Heart left ventricle (tissue), 16 donors: ENCODE data around the gene DIO3. TPM values are rescaled to one million over a fixed set of nuclear protein-coding genes. Genes with fewer than 3 reads are reported as not detected.

Source experiments
- ATAC-seq, 4 donors: fragments of 200-7000 bp; cut with Tn5 transposase; one replicate each; pipeline ENCODE4 v1.9.1; 2020 to 2022; ENCODE audit warnings: moderate library complexity in 4 of 4, mild to moderate bottlenecking in 3 of 4, moderate number of reproducible peaks in 1 of 4
- DNase-seq, 5 donors: peaks; one replicate each; pipeline ENCODE4 v3.0.0-alpha.2; 2020
- H3K27ac ChIP-seq, 12 donors: fragments of 200-600 bp; sonication (generic) in 4 of 12; one replicate each; pipeline versions ENCODE4 v1.5.0 to v1.8.0; 2016 to 2022; ENCODE audit warnings: mild to moderate bottlenecking in 2 of 12
- H3K27me3 ChIP-seq, 9 donors: fragments of 200-600 bp; sonication (generic) in 2 of 9; one replicate each; pipeline versions ENCODE4 v1.5.1 to v1.8.0; 2016 to 2022; ENCODE audit warnings: mild to moderate bottlenecking in 3 of 9
- H3K36me3 ChIP-seq, 9 donors: fragments of 200-600 bp; sonication (generic) in 2 of 9; one replicate each; pipeline versions ENCODE4 v1.5.0 to v1.8.0; 2018 to 2022; ENCODE audit warnings: mild to moderate bottlenecking in 2 of 9
- H3K4me1 ChIP-seq, 12 donors: fragments of 200-600 bp; sonication (generic) in 4 of 12; one replicate each; pipeline versions ENCODE4 v1.5.0 to v1.8.0; 2016 to 2022; ENCODE audit warnings: mild to moderate bottlenecking in 3 of 12
- H3K4me3 ChIP-seq, 12 donors: fragments of 200-600 bp; sonication (generic) in 4 of 12; one replicate each; pipeline versions ENCODE4 v1.5.0 to v1.8.0; 2017 to 2022; ENCODE audit warnings: mild to moderate bottlenecking in 9 of 12, moderate library complexity in 4 of 12
- H3K9me3 ChIP-seq, 12 donors: fragments of 200-600 bp; sonication (generic) in 4 of 12; one replicate each; pipeline versions ENCODE4 v1.5.0 to v1.8.0; 2016 to 2022; ENCODE audit warnings: mild to moderate bottlenecking in 1 of 12
- POLR2A ChIP-seq, 2 donors: fragments of 450-650 bp; IDR thresholded peaks; one replicate each; pipeline ENCODE4 v1.6.1; 2017; ENCODE audit warnings: antibody characterized with exemption in 2 of 2, mild to moderate bottlenecking in 2 of 2, moderate library complexity in 2 of 2
- WGBS, 4 donors: extraction: QIAGEN DNeasy Blood & Tissue Kit in 2 of 4; methylation state at CpG; one replicate each; pipeline versions ENCODE4 v1.1.5 to v1.1.7; 2013 to 2018; 5-methylcytosine and 5-hydroxymethylcytosine counted together
- intact Hi-C, 10 donors: fragments of 100-400 bp; cut with DNase I; formaldehyde crosslinking; loops; one replicate each; pipeline versions ENCODE4 v1.11.1 to v1.14.2; 2022
- polyA plus RNA-seq, 2 donors: library from polyadenylated mRNA; stranded (reverse); fragments of 200-250 nt; gene quantifications; one replicate each; pipeline ENCODE4 v1.2.3, GENCODE V29; 2013
- total RNA-seq, 9 donors: library from RNA; depleted of rRNA in 2 of 9; stranded (reverse); fragments of >200 nt in 2 of 9; fragmentation: NEBNext Ultra II Directional in 3 of 9; extraction: Animal tissue kit (Norgen Biotek cat#: 25700) in 3 of 9; gene quantifications; one replicate each; pipeline versions ENCODE4 v1.1.0 to v1.2.4, GENCODE V29; 2016 to 2023
- TF ChIP-seq, protein P1 (sequence below), 12 donors: fragments of 200-600 bp; sonication (generic) in 4 of 12; IDR thresholded peaks; one replicate each; pipeline versions ENCODE4 v1.5.0 to v1.8.0; 2018 to 2022; ENCODE audit warnings: antibody characterized with exemption in 12 of 12, mild to moderate bottlenecking in 5 of 12
- donor health status: ischemic (EF 13 %, LVEDD 7.1; RV severe dilation, severe dysfunction).
- donor health status: healthy with polysubstance abuse.
- donor health status: DM: no; HTN: yes; CAD: no.
- donor health status: DM: no; HTN: no; CAD: no.
- donor health status: ischemic (EF 25% LVEDD 6.9; RV normal size, moderate dysfunction).
- donor health status: ischemic (EF 25% LVEDD 5.7; RV mildly dilated, moderate dysfunction).
- donor health status: healthy.
- donor health status: DM: yes; HTN: yes; CAD: no.
- donor health status: ischemic (EF 35%, LVEDD 5.7; RV mildly dilated, moderate dysfunction).
- donor health status: nonischemic (EF 11% LVEDD 7.7; RV severe dilation, severe dysfunction).
- donor health status: DM: yes; HTN: yes; CAD: no.
- donor health status: PGD.
- donor health status: ischemic (EF 29% LVEDD 5.4; RV normal size, mild dysfunction).
- donor health status: nonischemic (EF 23%, LVEDD 6.1; RV moderate dilation, normal function).

The DIO3 gene
- total and polyA plus RNA-seq, 11 donors: 0.12 to 0.48 (median 0.24) TPM; not detected in 6

DNA sequence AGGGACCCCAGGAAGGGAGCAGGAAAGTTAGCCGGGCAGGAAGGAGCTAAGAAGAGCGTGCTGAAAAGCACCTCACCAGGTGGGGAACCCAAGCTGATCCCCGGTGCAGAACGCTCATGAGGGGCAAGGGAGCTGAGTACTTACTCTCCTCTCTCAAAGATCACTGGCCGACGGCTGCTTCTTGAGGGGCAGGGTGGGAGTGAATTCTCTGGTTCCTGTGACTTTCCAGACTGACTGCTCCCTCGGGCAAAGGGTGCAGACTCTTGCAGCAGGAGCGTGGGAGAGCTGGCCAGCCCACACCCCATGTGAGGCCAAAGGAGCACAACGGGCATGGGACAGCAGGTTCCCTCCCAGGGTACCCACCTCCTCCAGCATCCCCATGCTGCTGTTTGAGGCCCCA is 44.9 kb upstream of the DIO3 start:
- no peak for TF ChIP-seq POLR2A (IDR thresholded peaks at IDR 0.05)
- TF ChIP-seq, protein P1, sequence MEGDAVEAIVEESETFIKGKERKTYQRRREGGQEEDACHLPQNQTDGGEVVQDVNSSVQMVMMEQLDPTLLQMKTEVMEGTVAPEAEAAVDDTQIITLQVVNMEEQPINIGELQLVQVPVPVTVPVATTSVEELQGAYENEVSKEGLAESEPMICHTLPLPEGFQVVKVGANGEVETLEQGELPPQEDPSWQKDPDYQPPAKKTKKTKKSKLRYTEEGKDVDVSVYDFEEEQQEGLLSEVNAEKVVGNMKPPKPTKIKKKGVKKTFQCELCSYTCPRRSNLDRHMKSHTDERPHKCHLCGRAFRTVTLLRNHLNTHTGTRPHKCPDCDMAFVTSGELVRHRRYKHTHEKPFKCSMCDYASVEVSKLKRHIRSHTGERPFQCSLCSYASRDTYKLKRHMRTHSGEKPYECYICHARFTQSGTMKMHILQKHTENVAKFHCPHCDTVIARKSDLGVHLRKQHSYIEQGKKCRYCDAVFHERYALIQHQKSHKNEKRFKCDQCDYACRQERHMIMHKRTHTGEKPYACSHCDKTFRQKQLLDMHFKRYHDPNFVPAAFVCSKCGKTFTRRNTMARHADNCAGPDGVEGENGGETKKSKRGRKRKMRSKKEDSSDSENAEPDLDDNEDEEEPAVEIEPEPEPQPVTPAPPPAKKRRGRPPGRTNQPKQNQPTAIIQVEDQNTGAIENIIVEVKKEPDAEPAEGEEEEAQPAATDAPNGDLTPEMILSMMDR (IDR thresholded peaks at IDR 0.05): no peak
- peaks cover 0 to 6% (median 0%) of the 10 kb centered on the region in 12 donors for H3K9me3 ChIP-seq
- no peak overlapping the region for H3K4me3 ChIP-seq
- DNase-seq (no peak), ATAC-seq (no peak)
- no peak overlapping the region for H3K27ac ChIP-seq
- no peaks in the 10 kb centered on the region for H3K36me3 ChIP-seq
- H3K4me1 ChIP-seq: no peaks in the 10 kb centered on the region
- H3K27me3 ChIP-seq: no peaks in the 10 kb centered on the region
- intact Hi-C loops: no loop called here
- 87 to 91% (median 90%) methylated on average over 7 to 9 of the region's 9 CpGs for WGBS, 4 donors

DNA sequence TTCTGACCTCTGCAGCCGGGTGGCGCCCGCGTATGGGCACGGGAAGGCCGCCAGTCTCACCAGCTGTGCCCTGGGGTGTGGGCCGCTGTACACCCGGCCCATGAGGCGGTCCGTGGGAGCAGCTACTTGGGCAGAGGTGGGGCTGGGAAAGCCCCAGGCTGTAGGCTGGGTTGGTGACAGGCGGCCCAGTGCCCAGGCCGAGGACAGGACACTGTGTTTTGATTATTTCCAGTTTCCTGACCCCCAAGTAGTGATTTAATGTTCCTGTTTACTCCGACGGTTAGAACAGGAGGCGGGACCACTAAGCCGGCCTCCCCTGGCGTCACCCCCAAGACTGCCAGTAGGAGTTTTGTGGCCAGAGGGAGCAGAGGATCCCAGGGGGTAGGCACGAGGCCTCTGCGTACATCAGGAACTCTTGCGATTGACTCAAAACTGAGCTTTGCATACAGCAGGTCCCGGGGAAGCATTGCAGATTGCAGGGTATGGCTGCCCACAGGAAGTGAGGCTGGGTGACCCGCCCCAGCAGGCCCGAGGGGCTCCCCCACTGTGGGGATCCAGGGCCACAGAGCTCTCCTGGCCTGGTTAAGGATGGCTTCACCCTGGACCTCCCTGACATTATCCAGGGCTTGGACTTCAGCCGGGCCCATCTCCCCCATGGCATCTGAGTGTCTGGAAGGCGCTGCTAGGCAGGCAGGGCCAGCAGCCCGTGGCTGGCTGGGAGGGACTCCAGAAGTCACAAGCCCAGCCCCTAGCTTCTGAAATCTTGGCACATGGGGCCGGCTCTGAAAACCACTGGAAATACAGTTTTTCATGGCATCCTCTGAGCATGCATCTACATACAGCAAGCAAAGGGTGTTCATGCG is 42.5 kb upstream of the DIO3 start:
- H3K27me3 ChIP-seq: peaks cover 0 to 6% (median 0%) of the 10 kb centered on the region in 9 donors
- H3K27ac ChIP-seq: no peak overlapping the region
- H3K4me3 ChIP-seq: no peak overlapping the region
- TF ChIP-seq POLR2A (IDR thresholded peaks at IDR 0.05): no peak
- TF ChIP-seq, protein P1 (IDR thresholded peaks at IDR 0.05): no peak
- WGBS, 4 donors: 66 to 74% (median 73%) methylated on average over 22 to 28 of the region's 28 CpGs
- ATAC-seq (no peak), DNase-seq (no peak)
- no peaks in the 10 kb centered on the region for H3K36me3 ChIP-seq
- H3K4me1 ChIP-seq: no peaks in the 10 kb centered on the region
- H3K9me3 ChIP-seq: peaks cover 0 to 6% (median 0%) of the 10 kb centered on the region in 12 donors
- intact Hi-C loops: no loop called here

DNA sequence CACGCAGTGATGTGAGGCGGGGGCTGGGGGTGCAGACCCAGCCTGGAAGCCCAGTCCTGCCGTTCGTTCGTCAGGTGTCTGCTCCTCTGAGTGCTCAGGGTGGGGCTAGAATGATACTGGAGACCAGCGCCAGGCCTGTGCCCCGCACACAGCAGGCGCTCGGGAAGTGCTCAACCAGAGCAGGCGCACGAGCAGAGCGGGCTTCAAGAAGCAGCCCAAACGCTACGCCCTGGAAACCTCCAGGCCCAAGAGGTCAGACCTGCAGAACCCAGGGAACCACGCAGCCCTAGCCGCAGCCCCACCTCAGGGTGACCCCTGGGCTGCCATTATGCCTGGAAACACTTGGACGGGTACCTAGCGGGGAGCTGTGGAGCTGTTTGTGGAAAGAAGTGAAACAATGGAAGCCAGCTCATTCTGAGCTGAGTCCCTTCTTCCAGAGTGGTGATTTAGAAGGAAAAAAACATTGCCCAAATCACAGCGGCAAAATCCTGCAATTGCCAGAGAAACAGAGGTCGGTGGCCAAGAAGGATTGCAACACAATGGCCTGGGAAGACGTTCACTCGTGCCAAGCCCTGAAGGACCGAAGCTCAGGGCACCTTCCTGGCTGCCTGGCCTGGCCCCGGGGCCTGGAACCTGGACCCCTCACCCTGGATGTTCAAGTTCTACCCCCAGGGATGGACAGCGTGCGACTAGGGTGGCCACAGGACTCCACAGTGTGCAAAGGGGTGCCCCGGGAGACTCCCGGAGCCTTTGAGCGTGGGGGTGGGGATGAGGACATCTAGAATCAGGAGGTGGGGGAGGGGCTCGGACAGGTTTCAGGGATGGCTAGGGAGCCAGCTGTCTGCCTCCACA is 40.4 kb upstream of the DIO3 start:
- DNase-seq (peak in 1 of 5 donors; percentile 49), ATAC-seq (peak in 2 of 4 donors; percentile 8 to 21)
- Histone ChIP-seq H3K36me3 (no peaks in the 10 kb centered on the region), H3K27me3 (peaks cover 0 to 6% (median 0%) of the 10 kb centered on the region in 9 donors), H3K9me3 (peaks cover 0 to 5% (median 0%) of the 10 kb centered on the region in 12 donors), H3K27ac (no peak overlapping the region), H3K4me3 (no peak overlapping the region), H3K4me1 (no peaks in the 10 kb centered on the region)
- TF ChIP-seq, protein P1 (IDR thresholded peaks at IDR 0.05): no peak
- no peak for TF ChIP-seq POLR2A (IDR thresholded peaks at IDR 0.05)
- intact Hi-C loops: no loop called here
- WGBS, 4 donors: 77 to 85% (median 81%) methylated on average over 21 to 30 of the region's 30 CpGs

DNA sequence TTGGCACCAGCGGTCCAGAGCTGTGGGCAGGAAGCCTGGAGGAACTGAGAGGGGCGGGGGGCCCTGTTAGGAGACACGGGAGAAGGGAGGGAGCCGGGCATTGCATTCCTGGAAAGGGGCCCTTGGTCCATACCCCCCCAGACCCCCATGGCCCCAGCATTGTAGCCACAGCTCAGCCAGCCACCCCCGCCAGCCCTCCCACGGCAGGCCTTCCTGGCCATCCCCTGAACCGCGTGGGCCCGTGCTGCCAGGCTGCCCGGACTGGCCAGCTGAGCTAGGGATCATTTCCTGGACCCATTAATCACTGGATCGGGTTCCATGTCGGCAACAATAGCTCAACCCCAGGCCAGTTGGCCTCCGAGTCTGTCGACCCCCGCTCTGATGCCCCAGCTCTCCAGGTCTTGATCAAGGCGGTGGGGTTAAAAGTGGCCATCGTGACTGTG is 39.8 kb upstream of the DIO3 start:
- Histone ChIP-seq H3K9me3 (no peaks in the 10 kb centered on the region), H3K27ac (no peak overlapping the region), H3K27me3 (peaks cover 0 to 6% (median 0%) of the 10 kb centered on the region in 9 donors), H3K4me1 (no peaks in the 10 kb centered on the region), H3K36me3 (no peaks in the 10 kb centered on the region), H3K4me3 (no peak overlapping the region)
- intact Hi-C loops: no loop called here
- 72 to 82% (median 75%) methylated on average over 13 to 17 of the region's 17 CpGs for WGBS, 4 donors
- ATAC-seq (no peak), DNase-seq (no peak)
- TF ChIP-seq, protein P1 (IDR thresholded peaks at IDR 0.05): no peak
- no peak for TF ChIP-seq POLR2A (IDR thresholded peaks at IDR 0.05)
